ENCODE results near the gene TEX2. TPM values are rescaled to one million over a fixed set of nuclear protein-coding genes. Genes with fewer than 3 reads are reported as not detected.

Gene TEX2
- total and polyA plus RNA-seq, 2 donors (not counting 3 experiments of a cell fraction or from before 2014, with no cell fraction given), result 13.3 to 25.8 TPM

- POLR2A ChIA-PET, result no interaction called here
- intact Hi-C loops (cut with micrococcal nuclease) (no loop called here), dilution Hi-C loops (cut with MboI; ENCODE audit: extremely low pct_ligation_motif_present, low sequenced_read_pairs) (no loop called here)
- H3K9ac ChIP-seq (replicated peaks; ENCODE audit: extremely low read depth, insufficient read depth, low read length), result no peak overlapping the region
- peaks cover 5% of the 10 kb centered on the region for H3K79me2 ChIP-seq (ENCODE audit: control insufficient read depth, insufficient read depth, low read length)
- TF ChIP-seq MYC (IDR thresholded peaks at IDR 0.05; ENCODE audit: low read depth, low read length) (no peak), JUN (IDR thresholded peaks at IDR 0.05; ENCODE audit: borderline replicate concordance, insufficient read depth, insufficient read length, low read depth) (no peak), MAX (IDR thresholded peaks at IDR 0.05; ENCODE audit: insufficient read depth, insufficient read length) (no peak), POLR2A (IDR thresholded peaks at IDR 0.05; ENCODE audit: low read depth, low read length) (no peak), FOS (IDR thresholded peaks at IDR 0.05; ENCODE audit: borderline replicate concordance, insufficient read depth, low read length) (no peak), CTCF (IDR thresholded peaks at IDR 0.05; ENCODE audit: extremely low read depth in 1 of 2, insufficient read depth in 1 of 2, low read depth in 1 of 2, low read length in 2 of 2) (no peak), EZH2 (IDR thresholded peaks at IDR 0.05; ENCODE audit: borderline replicate concordance, low read depth, low read length, severe bottlenecking) (no peak), GATA2 (IDR thresholded peaks at IDR 0.05; ENCODE audit: insufficient read depth, insufficient read length, low read depth, low read length) (no peak), POLR2AphosphoS5 (IDR thresholded peaks at IDR 0.05; ENCODE audit: insufficient read depth, low read depth, low read length) (no peak)
- no peak overlapping the region for H3K4me2 ChIP-seq (ENCODE audit: insufficient read depth, low read length)
- FAIRE-seq, result no peak
- no peak for DNase-seq (ENCODE audit: low read depth, low spot score)
- H3K9me1 ChIP-seq (replicated peaks; ENCODE audit: control insufficient read depth, extremely low read depth, insufficient read depth, low read length), result no peaks in the 10 kb centered on the region
- H2AFZ ChIP-seq (ENCODE audit: low read depth, low read length), result no peak overlapping the region
- H3K36me3 ChIP-seq (ENCODE audit: control insufficient read depth in 2 of 2, extremely low read depth in 1 of 2, insufficient read depth in 2 of 2, low read length in 2 of 2), result no peaks in the 10 kb centered on the region
- BruUV-seq (replicated peaks), result no TSS peak
- no peak overlapping the region for H3K27ac ChIP-seq (ENCODE audit: insufficient read depth, low read depth, low read length)
- H3K4me1 ChIP-seq (ENCODE audit: control insufficient read depth, extremely low read depth, insufficient read depth, low read length), result peaks cover 6% of the 10 kb centered on the region
- no peaks in the 10 kb centered on the region for H3K27me3 ChIP-seq (ENCODE audit: control insufficient read depth in 2 of 2, insufficient read depth in 2 of 2, low read length in 2 of 2)
- H3K9me3 ChIP-seq (replicated peaks; ENCODE audit: control insufficient read depth, insufficient read depth, low read length), result no peaks in the 10 kb centered on the region
- CTCF ChIA-PET, result interaction anchor here (0.5 to 2.6 kb wide), 2 partner anchors 9 to 59 kb away, joined by 3 to 10 read pairs; no protein-coding TSS in a partner anchor
- H4K20me1 ChIP-seq (replicated peaks; ENCODE audit: control insufficient read depth, extremely low read depth, insufficient read depth, low read length), result no peaks in the 10 kb centered on the region
- no peak overlapping the region for H3K4me3 ChIP-seq (replicated peaks in 1 of 3; ENCODE audit: insufficient read depth in 1 of 3, low read depth in 1 of 3, low read length in 3 of 3)
Measured at GRCh38 chr17:64245218-64246145, 17.6 kb downstream of the TEX2 start.

Data from endothelial cell of umbilical vein (primary cell).